HL-60/S4 treated with retinoic acid at 250 ng/mL for 4 days and 3 days (cell line): ENCODE results near the gene PPP2R2D.

Experiments used
- in situ Hi-C: fragments of 300-500 bp; cut with MboI; formaldehyde crosslinking; loops from 2 replicates; pipeline ENCODE4 v1.7.0; 2022; ENCODE audit warnings: low sequenced_read_pairs

PPP2R2D gene

GRCh38 chr10:131900350-131901152 lies at the start of gene PPP2R2D:
Gene PPP2R2D, plus strand, starts transcription at chr10:131901008. Its CDS starts 141 bp downstream, at chr10:131901149.
- in situ Hi-C loops: no loop called here

- in situ Hi-C loops: no loop called here
Observed at GRCh38 chr10:131851346-131851745, 49.5 kb upstream of the PPP2R2D start.

- in situ Hi-C loops: no loop called here
Observed at GRCh38 chr10:131852176-131852822, 48.5 kb upstream of the PPP2R2D start.

GRCh38 chr10:131852823-131853609 lies 47.8 kb upstream of the PPP2R2D start:
- in situ Hi-C loops: no loop called here

- in situ Hi-C loops: no loop called here
Observed at GRCh38 chr10:131853610-131853964, 47.2 kb upstream of the PPP2R2D start.

GRCh38 chr10:131854579-131855335 lies 46.1 kb upstream of the PPP2R2D start:
- in situ Hi-C loops: no loop called here

GRCh38 chr10:131855461-131856401 lies 45.1 kb upstream of the PPP2R2D start:
- in situ Hi-C loops: no loop called here

- in situ Hi-C loops: no loop called here
Observed at GRCh38 chr10:131856441-131857094, 44.2 kb upstream of the PPP2R2D start.

GRCh38 chr10:131857156-131858117 lies 43.4 kb upstream of the PPP2R2D start:
- in situ Hi-C loops: no loop called here

GRCh38 chr10:131858118-131858515 lies 42.7 kb upstream of the PPP2R2D start:
- in situ Hi-C loops: no loop called here

GRCh38 chr10:131858583-131859340 lies 42.0 kb upstream of the PPP2R2D start:
- in situ Hi-C loops: no loop called here

GRCh38 chr10:131859341-131860020 lies 41.3 kb upstream of the PPP2R2D start:
- in situ Hi-C loops: no loop called here

GRCh38 chr10:131860311-131860710 lies 40.5 kb upstream of the PPP2R2D start:
- in situ Hi-C loops: no loop called here

GRCh38 chr10:131860806-131861440 lies 39.9 kb upstream of the PPP2R2D start:
- in situ Hi-C loops: no loop called here

GRCh38 chr10:131862548-131862947 lies 38.3 kb upstream of the PPP2R2D start:
- in situ Hi-C loops: no loop called here

GRCh38 chr10:131865223-131865917 lies 35.4 kb upstream of the PPP2R2D start:
- in situ Hi-C loops: no loop called here
